Measurements from ENCODE around the gene ATRAID.
"Not testable (repeated sequence)": the region's sequence is repeated elsewhere in the genome, so short reads cannot be mapped to it uniquely, and the experiment has no call there.

ATRAID gene

DNA sequence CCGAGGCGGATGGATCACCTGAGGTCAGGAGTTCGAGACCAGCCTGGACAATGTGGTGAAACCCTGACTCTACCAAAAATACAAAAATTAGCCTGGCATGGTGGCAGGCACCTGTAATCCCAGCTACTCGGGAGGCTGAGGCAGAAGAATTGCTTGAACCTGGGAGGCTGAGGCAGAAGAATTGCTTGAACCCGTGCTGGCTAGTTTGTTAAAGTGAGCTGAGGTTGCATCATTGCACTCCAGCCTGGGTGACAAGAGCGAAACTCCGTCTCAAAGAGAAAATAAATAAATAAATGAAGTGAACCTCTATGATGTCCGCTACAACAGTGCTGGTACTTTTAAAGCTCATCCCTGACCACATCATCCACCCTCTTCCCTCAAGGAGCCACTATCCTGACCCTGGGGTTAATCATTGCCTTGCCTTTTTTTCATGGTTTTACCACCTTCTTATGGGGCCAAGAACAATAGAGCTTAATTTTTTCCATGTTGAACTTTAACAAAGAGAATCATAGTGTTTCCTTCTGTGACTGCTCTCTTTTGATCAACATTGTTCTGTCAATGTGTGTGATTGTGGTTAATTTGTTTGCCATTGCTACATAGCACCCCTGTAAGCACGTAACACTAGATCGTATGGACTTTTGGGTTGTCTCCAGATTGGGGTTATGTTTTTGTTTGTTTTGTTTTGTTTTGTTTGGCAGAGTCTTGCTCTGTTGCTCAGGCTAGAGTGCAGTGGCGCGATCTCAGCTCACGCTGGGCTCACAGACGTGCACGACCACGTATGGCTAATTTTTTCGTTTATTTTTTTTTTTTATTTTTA, 17.1 kb upstream of the ATRAID start:
- no peak for DNase-seq (ENCODE audit: low read depth)

DNA sequence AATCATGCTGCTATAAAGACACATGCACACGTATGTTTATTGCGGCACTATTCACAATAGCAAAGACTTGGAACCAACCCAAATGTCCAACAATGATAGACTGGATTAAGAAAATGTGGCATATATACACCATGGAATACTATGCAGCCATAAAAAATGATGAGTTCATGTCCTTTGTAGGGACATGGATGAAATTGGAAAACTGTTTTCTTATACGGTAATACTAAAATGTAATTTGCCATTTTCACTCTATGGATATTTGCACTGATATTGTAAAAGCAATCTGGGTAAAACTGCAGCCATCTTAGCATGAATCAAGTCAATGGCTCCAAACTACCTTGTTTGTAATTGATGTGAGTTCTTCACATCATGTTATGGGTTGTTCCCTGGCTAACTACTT, 16.0 kb upstream of the ATRAID start:
- not testable (repeated sequence) for DNase-seq (ENCODE audit: low read depth)

DNA sequence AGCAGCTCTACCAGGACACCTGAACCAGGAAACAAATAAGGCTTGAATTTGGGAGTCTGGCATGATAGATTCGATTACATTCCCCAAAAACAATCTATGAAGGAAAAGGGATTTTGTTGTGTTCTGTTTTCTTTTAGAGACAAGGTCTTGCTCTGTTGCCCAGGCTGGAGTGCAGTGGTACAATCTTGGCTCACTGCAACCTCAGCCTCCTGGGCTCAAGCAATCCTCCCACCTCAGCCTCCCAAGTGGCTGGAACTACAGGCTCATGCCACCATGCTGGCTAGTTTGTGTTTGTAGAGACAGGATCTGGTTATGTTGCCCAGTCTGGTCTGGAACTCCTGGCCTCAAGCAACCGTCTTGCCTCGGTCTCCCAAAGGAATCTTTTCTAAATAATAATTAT, 13.8 kb upstream of the ATRAID start:
- not testable (repeated sequence) for DNase-seq (ENCODE audit: low read depth)

DNA sequence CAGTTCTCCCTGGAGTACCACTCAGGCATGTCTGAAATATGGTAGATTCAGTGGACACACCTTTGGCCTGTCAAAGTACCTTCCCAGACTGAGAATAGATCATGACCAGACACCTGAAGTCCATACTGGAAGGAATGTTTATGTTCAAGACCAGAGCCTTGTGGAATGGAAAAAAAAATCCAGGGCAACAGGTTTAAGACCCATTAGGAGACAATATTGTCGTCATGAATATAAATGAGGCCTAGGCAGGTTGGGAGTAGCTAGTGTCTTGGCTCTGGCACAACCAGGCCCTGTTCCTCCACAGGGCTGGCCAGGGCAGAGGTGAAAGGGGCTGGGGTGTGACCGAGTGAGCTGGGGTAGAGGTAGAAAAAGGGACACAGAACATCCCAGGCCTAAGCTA, 13.2 kb upstream of the ATRAID start:
- DNase-seq (ENCODE audit: low read depth), result no peak

DNA sequence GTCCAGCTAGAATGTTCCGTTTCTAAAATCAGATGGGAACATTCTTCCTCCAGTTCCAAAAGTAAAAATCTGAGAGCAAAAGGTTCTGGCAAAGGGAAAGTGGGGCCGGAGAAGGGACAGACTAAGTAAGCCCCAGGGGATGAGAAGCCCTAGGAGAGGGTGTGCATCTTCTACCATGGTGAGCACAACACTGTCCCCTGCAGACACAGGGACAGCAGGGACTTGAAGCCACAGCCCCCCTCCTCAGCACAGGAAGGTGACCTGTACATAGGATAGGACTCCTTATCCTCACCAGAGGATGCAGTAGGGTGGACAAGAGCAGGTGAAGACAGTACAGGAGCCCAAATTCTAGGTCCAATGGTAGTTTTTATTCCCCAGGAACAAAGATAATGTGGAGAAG, 12.6 kb upstream of the ATRAID start:
- no peak for DNase-seq (ENCODE audit: low read depth)

DNA sequence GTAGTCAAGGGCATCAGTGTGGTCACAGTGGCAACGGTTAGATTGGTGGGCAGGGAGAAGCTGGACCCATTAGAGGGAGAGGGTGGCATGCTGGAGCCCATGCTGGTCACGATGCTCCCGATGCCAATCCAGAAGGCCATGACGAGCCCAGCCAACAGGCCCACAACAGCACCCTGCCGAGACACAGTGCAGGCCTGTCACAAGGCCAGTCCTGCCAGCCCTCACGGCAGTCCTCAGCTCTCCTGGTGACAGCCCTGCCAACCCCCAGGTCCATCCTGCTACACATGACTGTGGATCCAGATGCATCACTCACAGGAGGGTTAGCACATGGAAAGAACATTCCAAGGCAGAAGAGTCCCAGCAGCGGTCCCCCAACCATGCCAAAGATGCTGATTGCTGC, 10.2 kb upstream of the ATRAID start:
- no peak for DNase-seq (ENCODE audit: low read depth)

DNA sequence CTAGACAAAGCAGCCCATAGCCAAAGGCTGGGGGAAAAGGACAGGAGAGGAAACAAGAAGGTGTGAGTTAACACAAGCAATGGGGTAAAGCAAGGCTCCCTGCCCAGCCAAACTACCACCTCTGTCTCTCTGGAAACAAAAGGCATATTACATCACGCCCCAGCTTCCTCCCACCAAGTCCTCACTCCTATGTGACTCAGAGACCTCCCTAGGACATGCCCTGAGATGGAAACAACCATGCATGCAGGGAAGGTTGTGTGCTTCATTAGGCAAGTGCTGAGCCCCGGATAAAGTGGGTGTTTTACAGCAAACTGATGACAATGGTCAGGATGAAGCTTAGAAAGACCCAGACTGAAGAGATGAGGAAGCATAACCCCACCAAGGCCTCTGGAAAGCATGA, 9.0 kb upstream of the ATRAID start:
- no peak for DNase-seq (ENCODE audit: low read depth)

DNA sequence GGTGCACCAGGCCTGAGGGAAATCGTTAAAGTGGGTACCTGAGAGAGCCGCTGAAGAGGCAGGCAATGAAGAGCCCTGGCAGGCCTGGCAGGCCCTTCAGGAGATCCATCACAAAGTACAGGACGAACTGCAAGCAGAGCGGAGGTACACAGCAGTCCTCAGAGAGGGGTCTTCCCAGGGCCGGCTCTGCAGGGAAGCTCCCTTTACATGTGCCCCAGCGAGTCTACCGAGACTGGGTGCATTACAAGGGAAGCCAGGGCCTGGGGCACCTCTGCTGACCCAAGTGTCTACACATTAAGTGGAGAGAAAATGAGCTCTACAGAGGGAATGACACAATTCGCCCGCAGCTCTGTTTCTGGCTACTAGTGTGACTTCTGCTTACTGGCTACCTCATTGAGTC, 8.1 kb upstream of the ATRAID start:
- no peak for DNase-seq (ENCODE audit: low read depth)

DNA sequence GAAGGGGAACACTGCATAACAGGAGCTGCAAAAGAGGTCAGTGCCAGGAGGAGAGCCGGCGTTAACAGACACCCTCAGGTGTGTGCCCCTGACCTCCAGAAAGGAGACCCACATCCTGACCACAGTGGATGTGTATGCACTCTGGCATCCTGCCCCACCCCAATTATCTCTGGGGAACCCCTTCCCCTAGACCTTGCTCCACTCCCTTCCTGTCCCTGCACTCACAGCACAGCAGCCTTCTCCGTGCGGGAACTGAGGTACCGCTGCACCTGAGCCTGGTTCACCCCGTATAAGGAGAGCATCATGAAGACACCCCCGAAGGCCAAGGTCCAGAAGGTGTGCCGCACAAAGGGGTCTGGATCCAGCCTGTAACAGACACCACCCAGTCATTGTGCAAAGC, 7.3 kb upstream of the ATRAID start:
- DNase-seq (ENCODE audit: low read depth), result no peak

DNA sequence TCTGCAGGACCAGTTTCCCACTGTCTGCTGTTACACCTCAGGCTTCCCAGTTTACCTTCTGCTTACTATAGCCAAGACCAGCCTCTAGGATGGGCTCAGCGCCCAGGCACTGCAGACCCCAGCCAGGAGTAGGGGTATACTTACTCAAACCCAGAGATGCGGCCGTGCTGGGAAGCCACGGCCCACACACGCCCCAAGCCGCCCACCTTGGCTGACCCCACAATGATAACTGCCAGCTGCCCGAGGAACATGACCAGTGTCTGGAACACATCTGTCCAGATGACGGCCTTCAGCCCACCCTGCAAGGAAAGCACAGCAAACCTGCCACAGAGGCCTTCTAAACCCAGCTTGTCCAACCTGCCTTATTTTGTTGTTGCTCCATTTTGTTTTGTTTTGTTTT, 6.6 kb upstream of the ATRAID start:
- DNase-seq (ENCODE audit: low read depth), result no peak

DNA sequence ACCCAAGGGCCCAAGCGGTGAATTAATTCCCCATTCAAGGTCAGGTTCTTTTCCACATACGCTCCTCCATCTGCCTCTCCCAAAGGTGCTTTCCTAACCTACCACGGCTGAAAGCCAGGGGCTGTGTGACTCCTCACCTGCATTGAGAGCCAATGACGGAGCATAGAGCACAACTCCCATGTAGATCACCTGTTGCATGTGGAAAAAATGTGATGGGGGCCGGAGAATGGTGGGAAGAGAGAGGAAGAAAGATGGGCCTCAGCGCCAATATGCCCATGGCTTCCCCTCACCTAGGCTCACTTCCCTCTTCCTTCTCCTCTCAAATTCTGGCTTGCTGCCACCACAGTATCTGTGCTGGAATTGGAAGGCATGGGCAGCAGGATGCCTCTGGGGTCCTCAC, 5.5 kb upstream of the ATRAID start:
- DNase-seq (ENCODE audit: low read depth), result no peak

DNA sequence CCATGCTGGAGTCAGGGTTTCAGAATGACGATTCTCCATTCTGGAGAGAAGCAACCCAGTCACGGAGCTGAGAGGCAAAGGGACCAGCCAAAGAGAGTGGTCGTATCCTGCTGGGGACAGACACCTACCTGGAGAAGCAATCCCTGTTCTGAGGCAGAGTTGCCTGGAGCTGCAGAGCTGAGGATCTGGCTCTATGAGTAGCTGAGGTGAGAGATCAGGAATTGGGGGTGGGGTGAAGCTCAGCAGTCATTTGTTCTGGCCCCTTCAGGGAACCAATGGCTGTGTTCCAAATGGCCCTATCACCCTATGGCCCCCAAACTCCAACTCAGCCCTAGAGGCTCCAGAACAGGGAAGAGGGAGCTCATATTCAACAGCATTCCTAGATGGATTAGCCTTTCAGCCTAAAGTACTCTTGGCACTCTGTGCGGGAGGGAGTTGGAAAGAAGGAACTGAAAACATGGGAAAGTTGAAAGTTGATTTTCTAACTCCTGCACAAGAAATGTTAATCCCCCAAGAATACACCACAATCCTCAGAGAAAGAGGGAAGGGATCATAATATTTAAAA, 3.3 kb upstream of the ATRAID start:
- no peak for DNase-seq (ENCODE audit: low read depth)

DNA sequence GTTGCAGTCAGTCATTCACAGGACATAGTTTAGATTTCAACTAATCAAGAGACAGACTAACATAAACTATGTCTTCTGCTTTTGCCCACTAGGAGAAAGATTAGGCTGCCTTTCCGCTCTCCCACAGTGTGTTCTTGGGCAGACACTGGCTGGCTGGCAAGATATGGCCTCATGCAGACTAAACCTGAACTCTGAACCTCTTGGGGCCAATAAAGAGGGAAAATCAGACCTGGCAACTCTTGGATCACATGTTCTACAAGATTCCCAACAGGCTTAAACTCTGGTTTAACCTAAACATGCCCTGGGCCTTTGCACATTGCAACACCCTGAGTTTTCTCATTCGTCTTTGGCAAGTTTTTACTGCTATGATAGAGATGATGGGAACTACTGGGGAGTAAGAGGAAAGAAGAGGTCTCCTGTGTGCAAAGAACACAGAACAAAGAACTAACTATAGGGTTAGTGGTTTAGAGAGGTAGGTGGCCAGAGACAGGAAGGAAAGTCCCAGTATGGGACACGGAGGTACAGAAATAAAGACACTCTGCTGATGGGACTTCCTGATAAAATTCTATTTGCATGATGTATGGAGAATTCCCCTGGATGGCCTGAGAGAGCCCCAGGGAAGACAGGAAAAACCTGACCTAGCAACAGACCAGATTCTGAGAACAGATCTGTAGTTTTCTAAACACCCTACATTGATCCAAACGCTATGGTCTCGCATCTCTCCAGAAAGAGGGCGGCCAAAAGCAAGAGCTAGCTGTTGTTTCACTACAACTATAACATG, 2.0 kb upstream of the ATRAID start:
- no peak for DNase-seq (ENCODE audit: low read depth)

DNA sequence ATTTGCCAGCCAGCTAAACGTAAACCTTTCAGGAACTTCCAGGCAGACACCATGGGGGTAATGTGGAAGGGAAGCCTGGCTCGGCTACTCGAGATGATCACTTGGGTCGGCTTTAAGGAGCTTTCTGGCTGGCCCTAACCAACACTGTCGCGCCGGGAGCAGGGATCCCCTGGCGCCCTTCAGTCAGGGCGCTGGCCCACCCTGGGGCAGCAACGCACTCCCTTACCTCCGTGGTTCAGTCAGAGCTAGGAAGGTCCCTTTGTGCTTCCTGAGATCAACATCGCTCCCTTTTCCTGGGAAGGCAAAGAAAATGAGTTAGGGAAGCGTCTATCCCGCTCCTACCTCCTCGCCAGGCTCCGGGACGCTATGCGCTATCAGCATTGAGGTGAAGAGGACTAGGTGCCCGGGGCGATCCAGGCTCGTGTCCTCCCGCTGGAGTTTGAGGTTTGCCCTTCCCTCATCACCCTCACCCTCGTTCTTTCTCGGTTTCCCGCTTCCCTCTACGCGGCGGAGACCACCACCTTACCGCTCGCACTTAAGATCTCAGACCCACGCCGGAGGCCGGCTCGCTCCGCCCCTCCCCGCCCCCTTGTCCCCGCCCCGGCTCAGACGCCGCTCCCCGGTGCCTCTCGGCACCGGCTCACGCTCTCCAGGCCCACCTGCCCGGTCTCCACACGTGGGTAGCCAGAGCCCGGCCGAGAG, 449 bp upstream of the ATRAID start:
- DNase-seq (ENCODE audit: low read depth), result no peak

DNA sequence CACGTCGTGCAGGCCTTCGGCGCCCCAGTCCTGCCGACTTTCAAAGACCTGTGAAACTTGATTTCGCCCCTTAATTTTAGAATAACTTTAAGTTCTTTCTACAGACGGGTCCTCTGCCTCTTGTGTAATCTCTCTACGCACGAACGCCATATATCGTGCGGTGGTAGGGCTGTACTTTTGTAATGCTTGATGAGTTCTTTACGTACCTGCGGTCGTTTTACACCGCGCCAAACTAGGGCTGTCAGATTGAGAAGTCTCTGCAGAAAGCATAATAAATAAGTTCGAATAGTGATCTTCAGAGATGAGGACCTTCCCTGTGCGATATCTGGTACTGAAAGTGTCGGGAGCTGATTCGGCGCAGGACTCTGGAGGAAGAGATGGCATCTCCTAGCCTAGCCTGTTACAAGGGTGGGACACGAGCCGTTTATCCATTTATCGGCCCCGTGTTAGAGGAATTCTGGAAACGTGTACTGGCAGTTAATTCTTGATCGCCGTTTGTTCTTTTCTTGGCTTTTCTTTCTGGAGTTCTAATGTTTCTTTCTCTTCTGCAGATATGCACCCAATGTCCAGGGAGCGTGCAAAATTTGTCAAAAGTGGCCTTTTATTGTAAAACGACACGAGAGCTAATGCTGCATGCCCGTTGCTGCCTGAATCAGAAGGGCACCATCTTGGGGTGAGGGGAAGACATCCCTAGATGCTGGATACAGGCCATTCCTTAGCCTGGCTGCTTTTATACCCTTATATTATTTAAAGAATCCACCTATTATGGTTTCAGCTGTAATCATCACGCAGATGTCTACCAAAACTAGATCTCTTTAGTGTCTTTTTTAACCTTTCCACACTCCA, 1.0 kb downstream of the ATRAID start:
- DNase-seq (ENCODE audit: low read depth), result no peak

DNA sequence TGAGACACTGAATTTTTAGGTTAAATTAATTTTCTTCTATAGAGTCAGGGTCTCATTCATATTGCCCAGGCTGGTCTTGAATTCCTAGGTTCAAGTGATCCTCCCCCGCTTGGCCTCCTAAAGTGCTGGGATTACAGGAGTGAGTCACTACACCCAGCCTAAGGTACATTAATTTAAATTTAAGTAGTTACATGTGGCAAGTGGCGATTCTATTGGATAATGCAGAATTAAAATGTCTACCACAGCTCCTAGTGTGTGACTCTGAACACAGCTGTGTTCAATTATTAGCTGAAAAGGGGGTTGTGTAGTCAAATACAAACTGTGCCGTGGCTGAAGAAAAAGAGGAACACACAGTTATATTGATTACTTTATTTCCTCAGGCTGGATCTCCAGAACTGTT, 3.1 kb downstream of the ATRAID start:
- DNase-seq (ENCODE audit: low read depth), result no peak

DNA sequence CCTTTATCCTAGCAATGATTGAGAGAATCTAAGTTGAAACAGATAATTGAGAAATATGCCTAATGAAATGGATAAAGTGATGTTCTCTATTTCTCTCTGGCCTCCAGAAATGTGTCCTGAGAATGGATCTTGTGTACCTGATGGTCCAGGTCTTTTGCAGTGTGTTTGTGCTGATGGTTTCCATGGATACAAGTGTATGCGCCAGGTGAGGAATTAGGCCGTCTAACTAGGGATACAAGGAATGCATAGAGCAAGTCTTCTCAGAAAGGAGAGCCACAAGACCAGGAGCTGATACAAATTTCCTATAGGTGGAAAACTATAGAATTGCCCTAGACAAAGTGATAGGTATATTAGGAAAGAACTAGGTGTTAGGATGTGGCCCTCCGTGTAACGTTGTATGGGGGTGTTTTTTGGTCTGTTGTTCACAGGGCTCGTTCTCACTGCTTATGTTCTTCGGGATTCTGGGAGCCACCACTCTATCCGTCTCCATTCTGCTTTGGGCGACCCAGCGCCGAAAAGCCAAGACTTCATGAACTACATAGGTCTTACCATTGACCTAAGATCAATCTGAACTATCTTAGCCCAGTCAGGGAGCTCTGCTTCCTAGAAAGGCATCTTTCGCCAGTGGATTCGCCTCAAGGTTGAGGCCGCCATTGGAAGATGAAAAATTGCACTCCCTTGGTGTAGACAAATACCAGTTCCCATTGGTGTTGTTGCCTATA, 4.7 kb downstream of the ATRAID start:
- no peak for DNase-seq (ENCODE audit: low read depth)

DNA sequence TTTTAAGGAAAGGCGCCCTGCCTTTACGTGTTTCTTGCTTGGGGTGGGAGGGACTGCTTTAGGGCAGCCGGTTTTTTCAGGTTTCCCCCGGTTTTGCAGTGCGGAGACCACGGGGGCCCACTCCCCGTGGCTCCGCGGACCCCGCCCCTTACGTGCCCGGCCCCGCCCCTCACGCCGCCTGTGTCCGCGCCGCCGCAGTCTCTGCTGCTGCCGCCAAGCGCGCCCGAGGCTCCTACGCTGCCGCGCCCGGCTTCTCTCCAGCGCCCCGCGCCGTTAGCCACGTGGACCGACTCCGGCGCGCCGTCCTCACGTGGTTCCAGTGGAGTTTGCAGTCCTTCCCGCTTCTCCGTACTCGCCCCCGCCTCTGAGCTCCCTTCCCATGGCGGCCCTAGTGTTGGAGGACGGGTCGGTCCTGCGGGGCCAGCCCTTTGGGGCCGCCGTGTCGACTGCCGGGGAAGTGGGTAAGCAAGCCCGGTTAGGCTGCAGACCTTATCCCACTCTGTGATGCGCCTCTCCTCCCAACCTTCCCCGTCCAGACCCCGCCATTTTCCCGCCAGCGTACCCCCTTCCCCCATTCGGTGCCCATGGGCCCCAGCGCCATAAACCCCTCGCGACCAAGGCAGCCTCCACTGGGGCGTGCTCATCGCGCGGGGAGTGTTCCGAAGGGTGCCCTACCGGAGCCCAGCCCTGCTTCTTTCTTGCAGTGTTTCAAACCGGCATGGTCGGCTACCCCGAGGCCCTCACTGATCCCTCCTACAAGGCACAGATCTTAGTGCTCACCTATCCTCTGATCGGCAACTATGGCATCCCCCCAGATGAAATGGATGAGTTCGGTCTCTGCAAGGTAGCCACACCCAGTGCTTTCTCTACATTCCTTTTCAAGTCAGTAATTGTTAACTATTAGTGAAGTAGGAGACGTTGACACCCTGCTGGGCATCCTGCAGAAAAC, 5.6 kb downstream of the ATRAID start, which contains the start of gene CAD:
CAD (plus strand) TSS at position 197 of the 949 bp plus-strand sequence; CDS start at position 380, 183 bp downstream.
- no peak for DNase-seq (ENCODE audit: low read depth)

DNA sequence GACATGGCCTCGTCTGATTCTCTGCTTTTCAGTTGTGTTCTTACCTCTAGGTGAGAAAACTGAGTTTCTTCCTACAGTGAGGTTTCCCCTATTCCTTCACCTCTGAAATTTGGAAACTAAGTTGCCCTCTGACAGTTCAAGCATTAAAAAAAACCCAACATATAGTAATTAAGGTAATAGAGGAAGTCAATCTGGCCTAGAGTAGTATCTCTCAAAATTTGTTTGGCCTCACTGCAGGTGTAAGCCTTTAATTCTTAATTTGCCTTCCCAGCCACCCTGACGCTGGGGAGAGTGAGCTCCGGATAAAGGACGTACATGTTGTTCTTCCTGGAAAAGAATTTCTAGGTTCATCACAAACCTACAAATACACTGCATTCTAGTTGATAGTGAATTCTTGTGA, 6.8 kb downstream of the ATRAID start:
- DNase-seq (ENCODE audit: low read depth), result no peak

DNA sequence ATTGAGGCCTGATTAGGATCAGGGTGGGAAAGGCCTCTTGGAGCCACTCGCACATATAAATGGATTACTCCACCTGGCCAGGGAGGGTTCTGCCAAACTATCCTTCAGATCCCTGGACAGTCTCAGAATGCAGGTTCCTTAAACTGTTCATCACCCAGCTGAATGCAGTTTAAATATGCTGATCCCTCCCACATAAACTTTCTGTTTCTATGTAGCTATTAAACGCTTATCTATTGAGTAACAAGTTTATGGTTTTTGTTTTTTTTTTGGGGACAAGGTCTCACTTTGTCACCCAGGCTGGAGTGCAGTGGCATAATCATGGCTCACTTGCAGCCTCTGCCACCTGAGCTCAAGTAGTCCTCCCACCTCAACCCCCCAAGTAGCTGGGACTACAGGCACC, 7.2 kb downstream of the ATRAID start:
- no peak for DNase-seq (ENCODE audit: low read depth)
